ENCODE results near the gene S100A10. TPM values are rescaled to one million over a fixed set of nuclear protein-coding genes. Genes with fewer than 3 reads are reported as not detected.

Gene S100A10
- total RNA-seq, 2 experiments from 2014 or later, result 2.6 TPM; not detected in 1

DNA sequence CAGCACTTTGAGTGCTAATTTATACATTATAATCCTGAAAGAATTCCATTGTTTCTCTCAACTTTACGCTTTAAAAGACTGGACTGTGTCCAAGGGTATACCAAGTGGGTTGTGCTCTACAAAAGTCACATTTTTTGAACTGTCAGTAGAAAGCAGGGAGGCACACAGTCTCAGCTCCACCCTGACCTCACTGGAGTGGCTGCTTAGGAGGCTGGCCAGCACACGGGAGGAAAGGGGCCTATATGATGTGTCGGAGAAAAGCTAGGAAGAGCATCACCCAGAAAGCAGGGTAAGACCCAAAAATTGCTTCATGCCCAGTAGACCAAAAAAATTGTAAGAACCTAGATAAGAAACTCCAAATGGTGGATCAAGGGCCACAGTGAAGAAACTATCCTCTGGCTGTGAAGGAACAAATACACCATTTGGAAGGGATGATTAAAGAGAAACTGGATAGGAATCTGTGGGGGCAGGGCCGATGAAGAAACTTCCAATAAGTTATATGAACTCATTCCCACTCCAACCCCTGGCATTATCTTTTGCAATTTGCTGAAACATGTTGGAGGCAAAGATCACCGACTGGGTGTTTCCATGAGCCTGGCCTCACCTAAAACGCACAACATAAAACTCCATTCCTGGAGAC lies 1.9 kb downstream of the S100A10 start:
- TF ChIP-seq CTCF (conservative IDR thresholded peaks at IDR 0.05; ENCODE audit: low read length) (no peak), EZH2phosphoT487 (IDR thresholded peaks at IDR 0.05; ENCODE audit: borderline replicate concordance, low read depth, low read length) (no peak)
- POLR2A ChIA-PET, result no interaction called here
- no peaks in the 10 kb centered on the region for H3K79me2 ChIP-seq (ENCODE audit: insufficient read depth, low read depth, low read length)
- BruUV-seq (replicated peaks), result no TSS peak
- H3K9me2 ChIP-seq (ENCODE audit: insufficient read depth, low read length), result no peaks in the 10 kb centered on the region
- no peak overlapping the region for H3K4me2 ChIP-seq (ENCODE audit: low read length)
- intact Hi-C loops (cut with micrococcal nuclease; ENCODE audit: unreplicated experiment), result no loop called here
- H2AFZ ChIP-seq (ENCODE audit: low read length), result no peak overlapping the region
- H3K36me3 ChIP-seq (ENCODE audit: insufficient read depth, low read length), result no peaks in the 10 kb centered on the region
- no peak for DNase-seq (ENCODE audit: low spot score)
- CTCF ChIA-PET (ENCODE audit: unreplicated experiment), result no interaction called here
- no peak overlapping the region for H3K27ac ChIP-seq (ENCODE audit: low read depth, low read length, poor library complexity, severe bottlenecking)
- H3K4me1 ChIP-seq (ENCODE audit: insufficient read depth, low read length, poor library complexity, severe bottlenecking), result no peaks in the 10 kb centered on the region
- H3K4me3 ChIP-seq (ENCODE audit: low read depth, low read length, poor library complexity, severe bottlenecking), result no peak overlapping the region
- H3K9me3 ChIP-seq (ENCODE audit: low read length), result no peaks in the 10 kb centered on the region
- H4K20me1 ChIP-seq (ENCODE audit: insufficient read depth, low read length), result no peaks in the 10 kb centered on the region

GRCh38 chr1:151990856-151991198 lies 2.8 kb downstream of the S100A10 start:
- H3K79me2 ChIP-seq (ENCODE audit: insufficient read depth, low read depth, low read length), result no peaks in the 10 kb centered on the region
- CTCF ChIA-PET (ENCODE audit: unreplicated experiment), result no interaction called here
- no peak overlapping the region for H3K4me3 ChIP-seq (ENCODE audit: low read depth, low read length, poor library complexity, severe bottlenecking)
- no peak overlapping the region for H3K4me2 ChIP-seq (ENCODE audit: low read length)
- POLR2A ChIA-PET, result no interaction called here
- TF ChIP-seq EZH2phosphoT487 (IDR thresholded peaks at IDR 0.05; ENCODE audit: borderline replicate concordance, low read depth, low read length), result no peak
- no peaks in the 10 kb centered on the region for H3K4me1 ChIP-seq (ENCODE audit: insufficient read depth, low read length, poor library complexity, severe bottlenecking)
- BruUV-seq (replicated peaks), result no TSS peak
- H3K9me3 ChIP-seq (ENCODE audit: low read length), result no peaks in the 10 kb centered on the region
- H3K9me2 ChIP-seq (ENCODE audit: insufficient read depth, low read length), result no peaks in the 10 kb centered on the region
- no peak overlapping the region for H3K27ac ChIP-seq (ENCODE audit: low read depth, low read length, poor library complexity, severe bottlenecking)
- H3K36me3 ChIP-seq (ENCODE audit: insufficient read depth, low read length), result no peaks in the 10 kb centered on the region
- DNase-seq (ENCODE audit: low spot score), result no peak
- no peaks in the 10 kb centered on the region for H4K20me1 ChIP-seq (ENCODE audit: insufficient read depth, low read length)
- intact Hi-C loops (cut with micrococcal nuclease; ENCODE audit: unreplicated experiment), result no loop called here
- no peak overlapping the region for H2AFZ ChIP-seq (ENCODE audit: low read length)

DNA sequence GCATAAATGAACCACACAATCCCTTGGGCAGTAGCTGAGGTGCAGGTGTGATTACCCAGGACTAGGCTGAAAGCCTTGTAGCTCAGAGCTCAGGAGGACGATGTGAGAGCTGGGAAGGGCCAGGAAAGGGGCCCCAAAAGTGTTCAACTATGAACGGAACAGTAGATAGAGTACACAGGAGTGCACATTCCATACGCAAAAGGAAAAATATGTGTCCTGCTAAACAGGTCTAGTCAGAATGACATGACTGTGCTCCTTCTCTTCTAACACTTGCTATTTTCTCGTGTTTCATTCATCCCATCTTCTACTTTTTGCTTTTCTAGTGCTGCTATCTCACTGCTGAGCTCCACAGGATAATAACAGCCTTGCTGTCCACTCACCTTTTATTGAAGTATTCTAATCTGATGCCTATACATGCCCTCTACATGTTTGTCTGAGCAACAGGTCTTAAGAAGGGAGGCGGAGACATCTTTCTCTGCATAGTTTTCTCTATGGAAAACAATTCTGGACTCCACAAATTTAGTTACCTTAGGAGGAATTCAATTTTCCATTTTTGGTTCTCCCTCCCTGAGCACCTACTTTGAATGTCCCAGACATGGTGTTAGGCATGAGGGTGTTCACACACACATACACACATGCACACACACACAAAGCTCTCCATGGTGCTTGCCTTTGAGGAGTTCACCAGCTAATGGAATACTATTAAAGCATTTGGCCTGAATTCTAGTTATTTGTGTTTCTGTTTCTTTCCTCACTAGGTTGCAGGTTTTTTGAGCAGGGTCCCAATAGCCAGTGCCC lies 3.4 kb downstream of the S100A10 start:
- no peak for DNase-seq (ENCODE audit: low spot score)
- no peak overlapping the region for H2AFZ ChIP-seq (ENCODE audit: low read length)
- no peaks in the 10 kb centered on the region for H3K9me2 ChIP-seq (ENCODE audit: insufficient read depth, low read length)
- POLR2A ChIA-PET, result interaction anchor here (1.0 kb wide), 1 partner anchor 145 kb away, joined by 3 read pairs; no protein-coding TSS in a partner anchor
- BruUV-seq (replicated peaks), result no TSS peak
- no peaks in the 10 kb centered on the region for H4K20me1 ChIP-seq (ENCODE audit: insufficient read depth, low read length)
- H3K4me2 ChIP-seq (ENCODE audit: low read length), result no peak overlapping the region
- H3K27ac ChIP-seq (ENCODE audit: low read depth, low read length, poor library complexity, severe bottlenecking), result no peak overlapping the region
- H3K79me2 ChIP-seq (ENCODE audit: insufficient read depth, low read depth, low read length), result no peaks in the 10 kb centered on the region
- TF ChIP-seq EZH2phosphoT487 (IDR thresholded peaks at IDR 0.05; ENCODE audit: borderline replicate concordance, low read depth, low read length) (no peak), CTCF (conservative IDR thresholded peaks at IDR 0.05; ENCODE audit: low read length) (no peak)
- CTCF ChIA-PET (ENCODE audit: unreplicated experiment), result no interaction called here
- no peak overlapping the region for H3K4me3 ChIP-seq (ENCODE audit: low read depth, low read length, poor library complexity, severe bottlenecking)
- no peaks in the 10 kb centered on the region for H3K4me1 ChIP-seq (ENCODE audit: insufficient read depth, low read length, poor library complexity, severe bottlenecking)
- H3K9me3 ChIP-seq (ENCODE audit: low read length), result no peaks in the 10 kb centered on the region
- H3K36me3 ChIP-seq (ENCODE audit: insufficient read depth, low read length), result no peaks in the 10 kb centered on the region
- intact Hi-C loops (cut with micrococcal nuclease; ENCODE audit: unreplicated experiment), result no loop called here

Data from OCI-LY7 (cell line).